Fibroblast of peridontal ligament (primary cell): ENCODE results near the gene SLC16A10.
"Not testable (repeated sequence)": the region's sequence is repeated elsewhere in the genome, so short reads cannot be mapped to it uniquely, and the experiment has no call there.

Source experiments
- DNase-seq: peaks from one replicate; pipeline ENCODE4 v3.0.0-alpha.2; 2010; ENCODE audit errors: extremely low read depth

SLC16A10 gene

GRCh38 chr6:111087871-111088667 is 766 bp downstream of the SLC16A10 start:
- no peak for DNase-seq

- no peak for DNase-seq
Measured at GRCh38 chr6:111088668-111089003, 1.3 kb downstream of the SLC16A10 start.

DNA sequence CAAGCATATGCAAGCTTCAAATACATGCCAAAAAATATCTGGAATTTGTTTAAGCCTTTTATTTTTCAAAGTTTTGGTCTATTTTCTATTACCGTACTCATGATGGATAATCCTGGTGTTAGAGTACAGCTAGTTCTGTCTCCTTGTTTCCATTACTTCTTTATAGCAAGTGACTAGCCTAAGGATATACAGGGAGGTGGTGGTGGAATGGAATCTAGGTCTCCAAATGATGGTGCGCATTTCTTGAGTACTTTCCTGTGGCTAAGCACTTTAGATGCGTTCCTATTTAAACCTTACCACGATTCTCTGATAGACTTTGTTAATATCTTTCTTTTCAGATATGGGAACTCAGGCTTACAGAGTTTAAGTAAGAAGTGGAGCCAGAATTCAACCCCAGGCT is 3.5 kb downstream of the SLC16A10 start:
- DNase-seq = no peak

- no peak for DNase-seq
Measured at GRCh38 chr6:111091987-111092386, 4.7 kb downstream of the SLC16A10 start.

DNA sequence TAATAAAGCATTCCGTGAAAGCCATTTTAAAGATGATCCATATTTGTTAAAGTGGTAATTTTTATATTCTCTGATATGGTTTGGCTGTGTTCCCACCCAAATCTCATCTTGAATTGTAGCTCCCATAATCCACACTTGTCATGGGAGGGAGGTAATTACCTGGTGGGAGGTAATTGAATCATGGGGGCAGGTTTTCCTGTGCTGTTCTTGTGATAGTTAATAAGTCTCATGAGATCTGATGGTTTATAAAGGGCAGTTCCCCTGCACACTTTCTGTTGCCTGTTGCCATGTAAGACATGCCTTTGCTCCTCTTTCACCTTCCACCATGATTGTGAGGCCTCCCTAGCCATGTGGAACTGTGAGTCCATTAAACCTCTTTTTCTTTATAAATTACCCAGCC is 8.2 kb downstream of the SLC16A10 start:
- DNase-seq = not testable (repeated sequence)

GRCh38 chr6:111096246-111096645 is 8.9 kb downstream of the SLC16A10 start:
- no peak for DNase-seq

GRCh38 chr6:111098597-111098996 is 11.3 kb downstream of the SLC16A10 start:
- no peak for DNase-seq

- no peak for DNase-seq
Measured at GRCh38 chr6:111101987-111102386, 14.7 kb downstream of the SLC16A10 start.

- no peak for DNase-seq
Measured at GRCh38 chr6:111105578-111105977, 18.3 kb downstream of the SLC16A10 start.

- no peak for DNase-seq
Measured at GRCh38 chr6:111107589-111107988, 20.3 kb downstream of the SLC16A10 start.

DNA sequence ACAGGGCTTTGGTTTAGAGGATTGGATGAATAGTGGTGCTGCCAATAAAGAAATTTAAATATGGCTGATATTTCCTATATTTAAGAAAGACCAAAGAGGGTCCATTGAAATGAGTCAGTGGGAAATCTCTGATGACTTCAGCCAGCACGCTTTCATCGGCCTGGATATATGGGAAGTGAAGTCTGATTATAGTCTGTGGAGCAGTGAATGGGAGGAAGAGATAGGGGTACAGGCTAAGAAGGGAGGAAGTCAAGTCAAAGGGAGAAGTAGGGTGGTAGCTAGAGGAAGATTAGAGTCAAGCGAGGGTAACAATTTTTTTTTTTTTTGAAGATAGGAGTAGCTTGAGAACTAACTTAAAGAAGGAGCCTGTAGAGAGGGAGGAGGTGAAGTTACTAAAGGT is 22.7 kb downstream of the SLC16A10 start:
- no peak for DNase-seq

- peak; percentile 18 for DNase-seq
Measured at GRCh38 chr6:111113336-111114086, 26.2 kb downstream of the SLC16A10 start.

GRCh38 chr6:111114087-111114443 is 26.8 kb downstream of the SLC16A10 start:
- DNase-seq = no peak

- DNase-seq = no peak
Measured at GRCh38 chr6:111114482-111114881, 27.2 kb downstream of the SLC16A10 start.

DNA sequence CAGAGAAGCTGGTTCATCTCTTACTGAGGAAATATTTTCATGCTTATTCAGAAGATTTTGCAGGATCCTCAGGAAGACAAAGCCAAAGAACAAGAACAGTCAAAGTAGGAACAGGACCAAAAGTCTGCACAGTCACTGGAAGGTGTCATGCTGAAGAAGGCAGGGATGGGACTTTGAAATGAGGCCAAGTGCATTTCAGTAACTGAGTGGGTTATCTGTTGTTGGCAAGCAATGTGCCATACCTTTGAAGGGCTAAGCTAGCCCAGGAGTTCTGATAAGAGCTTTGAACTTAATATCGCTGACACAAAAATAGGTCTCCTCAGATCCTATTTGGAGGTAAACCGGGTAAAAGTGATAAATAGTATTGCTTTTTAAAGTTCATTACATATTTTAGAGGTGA is 31.5 kb downstream of the SLC16A10 start:
- DNase-seq = no peak

- no peak for DNase-seq
Measured at GRCh38 chr6:111119571-111120329, 32.4 kb downstream of the SLC16A10 start.

DNA sequence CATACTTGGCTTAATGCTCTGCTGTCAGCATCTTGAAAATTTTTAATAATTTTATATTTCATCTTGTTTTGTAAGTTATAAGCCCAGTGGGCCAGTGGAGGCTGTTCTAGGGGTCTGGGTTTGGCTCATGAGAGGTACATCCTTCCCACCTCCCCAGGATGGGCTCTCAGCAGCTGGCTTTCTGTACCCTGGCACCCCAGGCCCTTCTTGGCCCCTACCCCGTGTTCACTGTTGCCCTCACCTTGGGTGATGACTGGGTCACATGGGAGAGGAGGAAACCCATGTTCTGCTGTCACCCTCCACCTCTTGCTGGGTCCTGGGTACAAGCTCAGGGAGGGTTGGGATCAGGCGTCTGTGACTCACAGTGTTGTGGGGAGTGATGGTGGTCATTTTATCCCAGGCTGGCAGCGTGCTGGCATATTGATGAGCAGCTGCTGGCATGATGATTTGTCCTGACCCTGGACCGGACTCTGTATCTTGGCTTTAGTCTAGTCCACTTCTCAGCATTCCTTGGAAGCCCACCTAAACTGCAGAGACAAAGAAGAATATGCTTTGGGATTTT is 34.6 kb downstream of the SLC16A10 start:
- DNase-seq = no peak

DNA sequence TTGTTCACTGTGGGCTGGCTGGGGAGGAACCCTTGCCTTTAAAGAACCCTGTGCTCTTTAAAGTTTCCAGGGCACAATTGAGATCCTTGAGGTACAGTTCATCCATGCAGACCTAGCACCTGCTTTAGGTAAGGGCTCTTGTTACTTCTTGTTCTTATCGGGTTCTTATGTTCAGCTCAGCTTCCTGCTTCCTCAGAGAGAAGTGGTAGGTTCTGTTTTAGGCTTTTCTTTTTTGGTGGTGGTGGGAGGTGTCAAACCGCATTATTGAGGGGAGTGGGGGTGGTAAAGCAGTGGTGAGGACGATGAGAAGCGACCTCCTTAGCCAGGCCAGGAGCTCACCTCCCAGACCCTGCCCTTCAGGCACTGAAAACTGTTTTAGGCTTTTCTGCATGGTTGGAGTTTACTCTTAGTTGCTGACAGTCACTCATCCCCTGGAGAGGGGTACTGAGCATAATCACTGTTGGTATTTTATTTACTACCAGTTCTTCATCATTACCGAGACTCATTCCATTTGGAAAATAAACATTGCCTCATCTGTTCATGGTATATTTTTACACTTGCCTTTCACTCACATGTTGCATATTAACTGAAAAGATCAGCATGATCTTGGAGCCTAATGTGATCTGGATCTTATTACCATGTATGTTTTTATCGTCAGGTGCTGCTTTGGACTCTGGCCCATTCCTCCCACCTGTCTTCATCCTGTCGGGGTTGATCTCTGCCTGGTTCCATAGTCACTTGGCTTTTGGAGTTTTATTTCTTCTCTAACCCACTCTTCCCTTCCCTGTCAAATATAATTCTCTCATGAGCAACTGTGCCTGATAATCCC is 35.4 kb downstream of the SLC16A10 start:
- no peak for DNase-seq

- no peak for DNase-seq
Measured at GRCh38 chr6:111124406-111124805, 37.1 kb downstream of the SLC16A10 start.

DNA sequence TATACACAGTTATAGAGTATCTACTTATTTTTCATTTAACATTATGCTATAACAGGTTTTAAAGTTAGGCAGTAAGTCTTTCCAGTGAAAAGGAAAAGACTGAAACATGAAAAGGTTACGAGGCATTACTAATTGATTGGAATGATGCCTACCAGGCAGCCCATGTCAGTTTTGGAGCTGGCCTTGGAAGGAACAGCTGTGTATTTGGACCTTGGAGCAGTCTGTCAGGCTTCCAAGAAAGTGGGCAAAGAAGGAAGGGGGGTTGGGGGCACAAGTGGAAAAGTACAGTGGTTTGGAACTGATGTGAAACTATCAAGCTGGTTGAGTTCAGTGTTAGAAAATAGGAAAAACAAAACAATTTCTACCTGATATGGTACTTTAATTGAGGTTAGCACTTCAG is 41.7 kb downstream of the SLC16A10 start:
- no peak for DNase-seq

GRCh38 chr6:111131018-111131417 is 43.7 kb downstream of the SLC16A10 start:
- DNase-seq = not testable (repeated sequence)
